ENCODE results near the gene FES. TPM values are rescaled to one million over a fixed set of nuclear protein-coding genes. Genes with fewer than 3 reads are reported as not detected.
A peak's percentile ranks its signal among the peaks of the same experiment; 100 is the strongest.

The FES gene
- total RNA-seq, 1 donor from 2014 or later, result 3.2 TPM

- no peak for FAIRE-seq
- H3K36me3 ChIP-seq (ENCODE audit: control insufficient read depth, insufficient read depth, low read length), result no peaks in the 10 kb centered on the region
- no peaks in the 10 kb centered on the region for H3K27me3 ChIP-seq (ENCODE audit: control insufficient read depth, insufficient read depth, low read length)
- DNase-seq (ENCODE audit: low read depth), result peak; percentile 8
- TF ChIP-seq CTCF (IDR thresholded peaks at IDR 0.05; ENCODE audit: insufficient read depth, low read length, severe bottlenecking), result no peak
- H3K4me3 ChIP-seq (ENCODE audit: low read depth, low read length), result peak overlapping the region; percentile 54
These were observed 45.1 kb downstream of the FES start for GRCh38 chr15:90929246-90930019.

- no peak for TF ChIP-seq CTCF (IDR thresholded peaks at IDR 0.05; ENCODE audit: insufficient read depth, low read length, severe bottlenecking)
- Histone ChIP-seq H3K36me3 (ENCODE audit: control insufficient read depth, insufficient read depth, low read length) (no peaks in the 10 kb centered on the region), H3K4me3 (ENCODE audit: low read depth, low read length) (no peak overlapping the region), H3K27me3 (ENCODE audit: control insufficient read depth, insufficient read depth, low read length) (no peaks in the 10 kb centered on the region)
- DNase-seq (ENCODE audit: low read depth) (no peak), FAIRE-seq (no peak)
These were observed 46.7 kb downstream of the FES start for GRCh38 chr15:90930861-90931574.

GRCh38 chr15:90931575-90931827 lies 47.2 kb downstream of the FES start:
- H3K36me3 ChIP-seq (ENCODE audit: control insufficient read depth, insufficient read depth, low read length), result peaks cover 2% of the 10 kb centered on the region
- H3K4me3 ChIP-seq (ENCODE audit: low read depth, low read length), result peak overlapping the region; percentile 61
- no peaks in the 10 kb centered on the region for H3K27me3 ChIP-seq (ENCODE audit: control insufficient read depth, insufficient read depth, low read length)
- no peak for DNase-seq (ENCODE audit: low read depth)
- no peak for TF ChIP-seq CTCF (IDR thresholded peaks at IDR 0.05; ENCODE audit: insufficient read depth, low read length, severe bottlenecking)
- FAIRE-seq, result no peak

- TF ChIP-seq CTCF (IDR thresholded peaks at IDR 0.05; ENCODE audit: insufficient read depth, low read length, severe bottlenecking), result peak; percentile 99
- peaks cover 2% of the 10 kb centered on the region for H3K36me3 ChIP-seq (ENCODE audit: control insufficient read depth, insufficient read depth, low read length)
- H3K4me3 ChIP-seq (ENCODE audit: low read depth, low read length), result peak within 1 kb of the TSS; percentile 61
- peak; percentile 73 for DNase-seq (ENCODE audit: low read depth)
- no peak for FAIRE-seq
- no peaks in the 10 kb centered on the region for H3K27me3 ChIP-seq (ENCODE audit: control insufficient read depth, insufficient read depth, low read length)
These were observed 47.7 kb downstream of the FES start, which contains the start of gene HDDC3 for GRCh38 chr15:90931828-90932659. Gene HDDC3, minus strand, starts transcription at chr15:90932549. Its CDS starts 9 bp downstream, at chr15:90932540.

GRCh38 chr15:90932660-90932991 lies 48.3 kb downstream of the FES start:
- no peak for FAIRE-seq
- peak overlapping the region; percentile 61 for H3K4me3 ChIP-seq (ENCODE audit: low read depth, low read length)
- H3K36me3 ChIP-seq (ENCODE audit: control insufficient read depth, insufficient read depth, low read length), result peaks cover 2% of the 10 kb centered on the region

More at GRCh38 chr15:90932660-90932991, 48.3 kb downstream of the FES start:
- no peak for DNase-seq (ENCODE audit: low read depth)
- H3K27me3 ChIP-seq (ENCODE audit: control insufficient read depth, insufficient read depth, low read length), result no peaks in the 10 kb centered on the region
- TF ChIP-seq CTCF (IDR thresholded peaks at IDR 0.05; ENCODE audit: insufficient read depth, low read length, severe bottlenecking), result no peak
